ENCODE results near the gene CASP3. TPM values are rescaled to one million over a fixed set of nuclear protein-coding genes. Genes with fewer than 3 reads are reported as not detected.

The CASP3 gene
- total RNA-seq, 1 experiment from 2014 or later: 65.5 TPM

DNA sequence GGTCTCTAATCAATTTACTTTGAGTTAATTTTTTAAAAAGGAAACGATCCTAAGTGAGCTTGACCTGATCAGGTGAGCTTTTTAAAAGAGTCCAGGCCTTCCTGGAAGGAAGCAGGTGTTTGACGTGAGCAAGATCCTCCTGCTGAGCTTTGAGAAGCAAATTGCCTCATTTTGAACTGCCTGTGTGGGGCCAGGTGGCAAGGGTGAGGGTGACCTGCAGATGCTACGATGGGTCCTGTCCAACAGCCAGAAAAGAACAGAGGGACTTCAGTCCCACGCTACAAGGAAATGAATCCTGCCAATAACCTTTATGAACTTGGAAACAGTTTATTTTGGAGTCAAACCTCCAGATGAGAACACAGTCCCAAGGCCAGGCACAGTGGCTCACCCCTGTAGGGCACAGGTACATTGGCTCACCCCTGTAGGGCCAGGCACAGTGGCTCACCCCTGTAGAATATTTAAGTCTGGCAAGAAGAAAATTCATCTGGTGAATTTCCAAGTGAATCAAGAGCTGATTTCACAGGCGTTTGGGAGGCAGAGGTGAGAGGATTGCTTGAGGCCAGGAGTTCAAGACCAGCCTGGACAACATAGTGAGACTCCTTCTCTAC lies 58.1 kb downstream of the CASP3 start:
- ChIA-PET POLR2A (ENCODE audit: low non-redundant PET) (no interaction called here), CTCF (no interaction called here)
- Histone ChIP-seq H3K4me1 (ENCODE audit: insufficient read depth, low read length, poor library complexity, severe bottlenecking) (peaks cover 12% of the 10 kb centered on the region), H3K27me3 (replicated peaks; ENCODE audit: insufficient read depth, low read depth, low read length, poor library complexity) (no peaks in the 10 kb centered on the region), H3K36me3 (ENCODE audit: insufficient read depth, low read length, poor library complexity, severe bottlenecking) (no peaks in the 10 kb centered on the region), H3K27ac (ENCODE audit: low read depth, low read length, poor library complexity, severe bottlenecking) (no peak overlapping the region), H3K4me3 (ENCODE audit: low read depth, low read length, poor library complexity, severe bottlenecking) (no peak overlapping the region), H3K9me3 (ENCODE audit: low read depth, low read length, poor library complexity, severe bottlenecking) (no peaks in the 10 kb centered on the region)
- no TSS peak for BruUV-seq (replicated peaks)
- no peak for TF ChIP-seq EZH2 (IDR thresholded peaks at IDR 0.05; ENCODE audit: borderline replicate concordance, low read depth, low read length, poor library complexity, severe bottlenecking)
- TF ChIP-seq, protein P1, sequence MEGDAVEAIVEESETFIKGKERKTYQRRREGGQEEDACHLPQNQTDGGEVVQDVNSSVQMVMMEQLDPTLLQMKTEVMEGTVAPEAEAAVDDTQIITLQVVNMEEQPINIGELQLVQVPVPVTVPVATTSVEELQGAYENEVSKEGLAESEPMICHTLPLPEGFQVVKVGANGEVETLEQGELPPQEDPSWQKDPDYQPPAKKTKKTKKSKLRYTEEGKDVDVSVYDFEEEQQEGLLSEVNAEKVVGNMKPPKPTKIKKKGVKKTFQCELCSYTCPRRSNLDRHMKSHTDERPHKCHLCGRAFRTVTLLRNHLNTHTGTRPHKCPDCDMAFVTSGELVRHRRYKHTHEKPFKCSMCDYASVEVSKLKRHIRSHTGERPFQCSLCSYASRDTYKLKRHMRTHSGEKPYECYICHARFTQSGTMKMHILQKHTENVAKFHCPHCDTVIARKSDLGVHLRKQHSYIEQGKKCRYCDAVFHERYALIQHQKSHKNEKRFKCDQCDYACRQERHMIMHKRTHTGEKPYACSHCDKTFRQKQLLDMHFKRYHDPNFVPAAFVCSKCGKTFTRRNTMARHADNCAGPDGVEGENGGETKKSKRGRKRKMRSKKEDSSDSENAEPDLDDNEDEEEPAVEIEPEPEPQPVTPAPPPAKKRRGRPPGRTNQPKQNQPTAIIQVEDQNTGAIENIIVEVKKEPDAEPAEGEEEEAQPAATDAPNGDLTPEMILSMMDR (conservative IDR thresholded peaks at IDR 0.05; ENCODE audit: low read depth, low read length): no peak
- intact Hi-C loops (cut with micrococcal nuclease; ENCODE audit: unreplicated experiment): no loop called here
- no peak for DNase-seq (ENCODE audit: low spot score)

DNA sequence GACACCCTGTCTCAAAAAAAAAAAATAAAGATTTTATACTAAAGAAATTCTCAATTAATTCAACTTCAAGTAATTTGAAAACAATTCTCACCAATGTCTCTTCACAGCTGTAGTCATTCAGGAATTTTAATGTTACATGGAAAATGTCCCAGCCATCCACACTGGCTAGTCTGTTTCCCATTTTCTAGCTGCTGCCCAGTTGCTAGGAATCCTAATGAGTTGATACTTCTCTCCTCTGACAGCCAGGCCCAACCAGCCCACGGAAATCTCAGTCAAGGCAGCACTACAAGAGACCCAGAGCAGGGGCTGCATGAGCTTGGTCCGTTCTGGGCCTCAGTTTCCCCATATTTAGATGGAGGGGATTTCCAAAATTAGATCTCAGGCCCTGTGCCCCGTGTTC lies 59.1 kb downstream of the CASP3 start:
- Histone ChIP-seq H3K36me3 (ENCODE audit: insufficient read depth, low read length, poor library complexity, severe bottlenecking) (no peaks in the 10 kb centered on the region), H3K4me3 (ENCODE audit: low read depth, low read length, poor library complexity, severe bottlenecking) (no peak overlapping the region), H3K27ac (ENCODE audit: low read depth, low read length, poor library complexity, severe bottlenecking) (no peak overlapping the region), H3K27me3 (replicated peaks; ENCODE audit: insufficient read depth, low read depth, low read length, poor library complexity) (no peaks in the 10 kb centered on the region), H3K4me1 (ENCODE audit: insufficient read depth, low read length, poor library complexity, severe bottlenecking) (peaks cover 12% of the 10 kb centered on the region), H3K9me3 (ENCODE audit: low read depth, low read length, poor library complexity, severe bottlenecking) (no peaks in the 10 kb centered on the region)
- CTCF ChIA-PET: no interaction called here
- POLR2A ChIA-PET (ENCODE audit: low non-redundant PET): interaction anchor here (0.6 kb wide), 1 partner anchor 58 kb away, joined by 3 read pairs; no protein-coding TSS in a partner anchor
- BruUV-seq (replicated peaks): no TSS peak
- DNase-seq (ENCODE audit: low spot score): no peak
- intact Hi-C loops (cut with micrococcal nuclease; ENCODE audit: unreplicated experiment): no loop called here
- TF ChIP-seq EZH2 (IDR thresholded peaks at IDR 0.05; ENCODE audit: borderline replicate concordance, low read depth, low read length, poor library complexity, severe bottlenecking): no peak
- TF ChIP-seq, protein P1 (conservative IDR thresholded peaks at IDR 0.05; ENCODE audit: low read depth, low read length): no peak

DNA sequence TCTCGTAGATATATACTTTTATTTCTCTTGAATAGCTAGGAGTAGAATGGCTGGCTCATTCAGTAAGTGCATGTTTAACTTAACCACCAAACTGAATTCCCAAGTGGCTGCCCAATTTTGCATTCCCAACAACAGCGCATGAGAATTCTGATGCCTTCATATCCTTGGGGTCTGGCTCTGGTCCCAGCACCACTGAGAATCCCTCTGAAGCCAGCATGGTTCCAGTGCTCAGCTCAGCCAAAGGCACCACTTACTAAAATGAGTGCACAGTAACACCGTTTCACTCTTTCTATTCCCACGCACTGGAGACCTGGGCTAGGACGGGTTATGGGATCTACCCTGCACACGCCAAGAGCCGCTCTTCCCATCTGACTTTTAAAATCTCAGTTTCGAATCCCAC lies 60.4 kb downstream of the CASP3 start:
- Histone ChIP-seq H3K4me3 (ENCODE audit: low read depth, low read length, poor library complexity, severe bottlenecking) (no peak overlapping the region), H3K4me1 (ENCODE audit: insufficient read depth, low read length, poor library complexity, severe bottlenecking) (peaks cover 12% of the 10 kb centered on the region), H3K27me3 (replicated peaks; ENCODE audit: insufficient read depth, low read depth, low read length, poor library complexity) (no peaks in the 10 kb centered on the region), H3K36me3 (ENCODE audit: insufficient read depth, low read length, poor library complexity, severe bottlenecking) (no peaks in the 10 kb centered on the region), H3K27ac (ENCODE audit: low read depth, low read length, poor library complexity, severe bottlenecking) (no peak overlapping the region), H3K9me3 (ENCODE audit: low read depth, low read length, poor library complexity, severe bottlenecking) (no peaks in the 10 kb centered on the region)
- POLR2A ChIA-PET (ENCODE audit: low non-redundant PET): no interaction called here
- intact Hi-C loops (cut with micrococcal nuclease; ENCODE audit: unreplicated experiment): loop anchor here (5.0 kb wide), 1 partner anchor 393 kb away; no protein-coding TSS in a partner anchor
- TF ChIP-seq, protein P1 (conservative IDR thresholded peaks at IDR 0.05; ENCODE audit: low read depth, low read length): no peak
- TF ChIP-seq EZH2 (IDR thresholded peaks at IDR 0.05; ENCODE audit: borderline replicate concordance, low read depth, low read length, poor library complexity, severe bottlenecking): no peak
- BruUV-seq (replicated peaks): no TSS peak
- DNase-seq (ENCODE audit: low spot score): peak; percentile 84
- CTCF ChIA-PET: no interaction called here
